BJ (cell line): Measurements from ENCODE around the gene PPP4C. TPM values are rescaled to one million over a fixed set of nuclear protein-coding genes. Genes with fewer than 3 reads are reported as not detected.

Experiments
- CTCF ChIA-PET: fragments of 350-600 bp; formaldehyde crosslinking; extraction: SDS; loops from one replicate; lab custom pipeline; 2021; ENCODE audit warnings: antibody characterized with exemption, inconsistent platforms; lab: Yijun Ruan, JAX
- POLR2A ChIA-PET: fragments of 300-600 bp; sonication (Branson Sonifier 250); formaldehyde crosslinking; extraction: SDS; loops from one replicate; lab custom pipeline; 2021; ENCODE audit warnings: antibody characterized with exemption; lab: Charles Lee
- DNase-seq: peaks from one replicate; pipeline ENCODE4 v3.0.0-alpha.2; 2011; ENCODE audit warnings: low read depth
- H3K27me3 ChIP-seq: 2 replicates; pipeline ENCODE4 v1.6.0; 2011; ENCODE audit warnings: low read length; ENCODE audit not compliant: control insufficient read depth, insufficient read depth
- H3K36me3 ChIP-seq: 2 replicates; pipeline ENCODE4 v1.5.1; 2011; ENCODE audit warnings: low read length; ENCODE audit not compliant: control insufficient read depth, insufficient read depth
- H3K4me3 ChIP-seq: 2 replicates; pipeline ENCODE4 v1.5.1; 2011; ENCODE audit warnings: low read depth, mild to moderate bottlenecking, control low read depth, low read length
- CTCF ChIP-seq: IDR thresholded peaks from 2 replicates; pipeline ENCODE4 v1.5.1; 2011; ENCODE audit warnings: low read depth, mild to moderate bottlenecking, control low read depth, inconsistent platforms, low read length, moderate library complexity; ENCODE audit not compliant: insufficient read depth
- polyA plus RNA-seq: library from polyadenylated mRNA; depleted of rRNA; stranded (reverse); fragments of >200 nt; gene quantifications from 2 replicates; pipeline ENCODE4 v1.2.3, GENCODE V29; 2011; rRNA removed

PPP4C gene
- polyA plus RNA-seq, 1 experiment: 209 TPM

GRCh38 chr16:30131869-30132475 lies 56.2 kb downstream of the PPP4C start:
- no peak for TF ChIP-seq CTCF
- Histone ChIP-seq H3K27me3 (no peaks in the 10 kb centered on the region), H3K4me3 (no peak overlapping the region), H3K36me3 (no peaks in the 10 kb centered on the region)
- DNase-seq: no peak
- POLR2A ChIA-PET: no interaction called here
- CTCF ChIA-PET: no interaction called here

- no peak for TF ChIP-seq CTCF
- ChIA-PET CTCF (no interaction called here), POLR2A (no interaction called here)
- Histone ChIP-seq H3K4me3 (no peak overlapping the region), H3K27me3 (no peaks in the 10 kb centered on the region), H3K36me3 (no peaks in the 10 kb centered on the region)
- no peak for DNase-seq
These were observed 56.8 kb downstream of the PPP4C start for GRCh38 chr16:30132591-30132990.

Other genes with a start within 250 kb of the PPP4C start
- gene CDIPT, start 212.8 kb upstream of the PPP4C start, polyA plus RNA-seq: 148 and 225 TPM in 2 replicates
- gene SEZ6L2, start 176.4 kb upstream of the PPP4C start, polyA plus RNA-seq: 8.1 and 19.3 TPM in 2 replicates
- 4.4 and 6.9 TPM in 2 replicates for gene ASPHD1, start 175.5 kb upstream of the PPP4C start, polyA plus RNA-seq
- 8.2 and 12.3 TPM in 2 replicates for gene KCTD13, start 149.8 kb upstream of the PPP4C start, polyA plus RNA-seq
- 112 and 146 TPM in 2 replicates for gene TMEM219, start 113.9 kb upstream of the PPP4C start, polyA plus RNA-seq
- 17.4 and 24.3 TPM in 2 replicates for gene TAOK2, start 102.1 kb upstream of the PPP4C start, polyA plus RNA-seq
- gene HIRIP3, start 80.4 kb upstream of the PPP4C start, polyA plus RNA-seq: 7.7 and 9.6 TPM in 2 replicates
- 34.5 and 35.6 TPM in 2 replicates for gene INO80E, start 79.8 kb upstream of the PPP4C start, polyA plus RNA-seq
- gene DOC2A, start 65.0 kb upstream of the PPP4C start, polyA plus RNA-seq: 0.26 and 0.64 TPM in 2 replicates
- gene C16orf92, start 52.8 kb upstream of the PPP4C start, polyA plus RNA-seq: not detected in 2 replicates
- gene TLCD3B, start 44.7 kb upstream of the PPP4C start, polyA plus RNA-seq: 0.06 and 0.13 TPM in 2 replicates
- gene ALDOA, start 10.2 kb upstream of the PPP4C start, polyA plus RNA-seq: 754 and 1,788 TPM in 2 replicates
- gene TBX6, start 15.9 kb downstream of the PPP4C start, polyA plus RNA-seq: 0.04 TPM in 2 replicates
- gene YPEL3, start 20.2 kb downstream of the PPP4C start, polyA plus RNA-seq: 34.6 and 49.1 TPM in 2 replicates
- gene GDPD3, start 37.5 kb downstream of the PPP4C start, polyA plus RNA-seq: 1.2 and 2.0 TPM in 2 replicates
- gene MAPK3, start 47.2 kb downstream of the PPP4C start, polyA plus RNA-seq: 94.8 and 168 TPM in 2 replicates
- 1.6 and 2.6 TPM in 2 replicates for gene CORO1A, start 107.6 kb downstream of the PPP4C start, polyA plus RNA-seq
- gene BOLA2B, start 117.7 kb downstream of the PPP4C start, polyA plus RNA-seq: 32.0 and 50.2 TPM in 2 replicates
- 7.5 and 19.8 TPM in 2 replicates for gene SLX1A, start 117.9 kb downstream of the PPP4C start, polyA plus RNA-seq
- 6.2 TPM in 2 replicates for gene SULT1A3, start 123.3 kb downstream of the PPP4C start, polyA plus RNA-seq
- gene NPIPB13, start 172.5 kb downstream of the PPP4C start, polyA plus RNA-seq: 0.92 and 0.93 TPM in 2 replicates